Measurements from ENCODE around the gene NADK2. TPM values are rescaled to one million over a fixed set of nuclear protein-coding genes. Genes with fewer than 3 reads are reported as not detected.

Gene NADK2
- total and polyA plus RNA-seq, 2 donors (not counting 3 experiments of a cell fraction or from before 2014, with no cell fraction given) = 4.0 to 20.3 TPM

DNA sequence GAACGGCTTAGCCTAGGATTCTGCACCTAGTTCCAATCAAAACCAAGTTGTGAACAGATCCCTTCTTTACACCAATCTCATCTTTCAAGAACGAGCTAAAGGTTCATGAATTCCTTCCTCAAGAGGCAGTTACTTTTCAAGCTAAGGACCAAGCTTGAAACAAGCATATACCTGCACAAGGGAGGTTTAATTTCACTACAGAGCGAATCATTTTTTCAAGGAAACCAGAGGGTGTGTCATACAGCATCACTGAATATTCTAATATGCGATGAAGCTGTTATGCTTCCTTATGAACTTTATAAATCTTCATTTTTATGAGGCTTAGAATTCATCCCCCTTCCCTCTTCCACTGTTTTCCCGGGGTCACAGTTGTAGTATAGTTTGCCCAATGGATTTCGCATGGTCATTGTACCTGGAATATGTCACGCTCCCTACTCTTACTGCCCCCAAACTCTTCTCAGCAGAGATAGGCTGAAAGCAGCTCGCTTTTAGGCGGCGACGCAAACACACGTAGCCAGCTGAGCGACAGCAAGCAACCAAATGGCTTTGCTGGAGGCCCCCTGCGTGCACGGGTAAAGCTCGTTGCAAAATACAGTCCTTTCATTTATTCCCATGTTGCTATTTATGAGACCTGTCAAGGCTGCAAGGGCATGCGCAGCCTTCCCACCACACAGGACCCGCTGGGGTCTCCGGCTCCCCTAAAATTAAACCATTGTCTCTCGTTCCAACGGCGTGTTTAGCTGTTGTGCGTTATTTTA lies 90.9 kb downstream of the NADK2 start:
- Histone ChIP-seq H3K4me2 (ENCODE audit: insufficient read depth, low read length) (peak overlapping the region; percentile 87), H3K79me2 (ENCODE audit: control insufficient read depth, insufficient read depth, low read length) (peaks cover 25% of the 10 kb centered on the region), H3K27me3 (ENCODE audit: control insufficient read depth in 2 of 2, insufficient read depth in 2 of 2, low read length in 2 of 2) (no peaks in the 10 kb centered on the region), H3K4me3 (replicated peaks in 1 of 3; ENCODE audit: insufficient read depth in 1 of 3, low read depth in 1 of 3, low read length in 3 of 3) (peak overlapping the region; percentile 70 to 80 (median 73)), H2AFZ (ENCODE audit: low read depth, low read length) (peak overlapping the region; percentile 86), H3K27ac (ENCODE audit: insufficient read depth, low read depth, low read length) (peak overlapping the region; percentile 21), H3K9me1 (replicated peaks; ENCODE audit: control insufficient read depth, extremely low read depth, insufficient read depth, low read length) (no peaks in the 10 kb centered on the region), H3K36me3 (ENCODE audit: control insufficient read depth in 2 of 2, extremely low read depth in 1 of 2, insufficient read depth in 2 of 2, low read length in 2 of 2) (no peaks in the 10 kb centered on the region), H3K4me1 (ENCODE audit: control insufficient read depth, extremely low read depth, insufficient read depth, low read length) (peaks cover 20% of the 10 kb centered on the region), H3K9me3 (replicated peaks; ENCODE audit: control insufficient read depth, insufficient read depth, low read length) (no peaks in the 10 kb centered on the region), H3K9ac (replicated peaks; ENCODE audit: extremely low read depth, insufficient read depth, low read length) (peak overlapping the region; percentile 73), H4K20me1 (replicated peaks; ENCODE audit: control insufficient read depth, extremely low read depth, insufficient read depth, low read length) (no peaks in the 10 kb centered on the region)
- dilution Hi-C loops (cut with MboI; ENCODE audit: extremely low pct_ligation_motif_present, low sequenced_read_pairs) = no loop called here
- DNase-seq (ENCODE audit: low read depth, low spot score) (peak; percentile 59), FAIRE-seq (no peak)
- intact Hi-C loops (cut with micrococcal nuclease) = loop anchor here (1.0 to 5.0 kb wide), 2 partner anchors 72 to 726 kb away; partner anchors contain the start of gene NIPBL
- CTCF ChIA-PET = interaction anchor here (1.0 to 4.7 kb wide), 5 partner anchors 28 to 545 kb away, joined by 4 to 30 read pairs (median 17); partner anchors contain the start of gene NADK2
- TF ChIP-seq, protein P1, sequence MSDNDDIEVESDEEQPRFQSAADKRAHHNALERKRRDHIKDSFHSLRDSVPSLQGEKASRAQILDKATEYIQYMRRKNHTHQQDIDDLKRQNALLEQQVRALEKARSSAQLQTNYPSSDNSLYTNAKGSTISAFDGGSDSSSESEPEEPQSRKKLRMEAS (IDR thresholded peaks at IDR 0.05; ENCODE audit: insufficient read depth, insufficient read length) = no peak
- no peak for TF ChIP-seq MYC (IDR thresholded peaks at IDR 0.05; ENCODE audit: low read depth, low read length)
- TF ChIP-seq, protein P2, sequence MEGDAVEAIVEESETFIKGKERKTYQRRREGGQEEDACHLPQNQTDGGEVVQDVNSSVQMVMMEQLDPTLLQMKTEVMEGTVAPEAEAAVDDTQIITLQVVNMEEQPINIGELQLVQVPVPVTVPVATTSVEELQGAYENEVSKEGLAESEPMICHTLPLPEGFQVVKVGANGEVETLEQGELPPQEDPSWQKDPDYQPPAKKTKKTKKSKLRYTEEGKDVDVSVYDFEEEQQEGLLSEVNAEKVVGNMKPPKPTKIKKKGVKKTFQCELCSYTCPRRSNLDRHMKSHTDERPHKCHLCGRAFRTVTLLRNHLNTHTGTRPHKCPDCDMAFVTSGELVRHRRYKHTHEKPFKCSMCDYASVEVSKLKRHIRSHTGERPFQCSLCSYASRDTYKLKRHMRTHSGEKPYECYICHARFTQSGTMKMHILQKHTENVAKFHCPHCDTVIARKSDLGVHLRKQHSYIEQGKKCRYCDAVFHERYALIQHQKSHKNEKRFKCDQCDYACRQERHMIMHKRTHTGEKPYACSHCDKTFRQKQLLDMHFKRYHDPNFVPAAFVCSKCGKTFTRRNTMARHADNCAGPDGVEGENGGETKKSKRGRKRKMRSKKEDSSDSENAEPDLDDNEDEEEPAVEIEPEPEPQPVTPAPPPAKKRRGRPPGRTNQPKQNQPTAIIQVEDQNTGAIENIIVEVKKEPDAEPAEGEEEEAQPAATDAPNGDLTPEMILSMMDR (IDR thresholded peaks at IDR 0.05; ENCODE audit: extremely low read depth in 1 of 2, insufficient read depth in 1 of 2, low read depth in 1 of 2, low read length in 2 of 2) = no peak
- no peak for TF ChIP-seq EZH2 (IDR thresholded peaks at IDR 0.05; ENCODE audit: borderline replicate concordance, low read depth, low read length, severe bottlenecking)
- no peak for TF ChIP-seq POLR2AphosphoS5 (IDR thresholded peaks at IDR 0.05; ENCODE audit: insufficient read depth, low read depth, low read length)
- no peak for TF ChIP-seq POLR2A (IDR thresholded peaks at IDR 0.05; ENCODE audit: low read depth, low read length)
- no peak for TF ChIP-seq FOS (IDR thresholded peaks at IDR 0.05; ENCODE audit: borderline replicate concordance, insufficient read depth, low read length)
- no peak for TF ChIP-seq JUN (IDR thresholded peaks at IDR 0.05; ENCODE audit: borderline replicate concordance, insufficient read depth, insufficient read length, low read depth)
- TF ChIP-seq GATA2 (IDR thresholded peaks at IDR 0.05; ENCODE audit: insufficient read depth, insufficient read length, low read depth, low read length) = no peak
- POLR2A ChIA-PET = interaction anchor here (1.0 kb wide), 1 partner anchor 91 kb away, joined by 4 read pairs; the partner anchor contains the start of gene NADK2
- BruUV-seq (replicated peaks) = no TSS peak

Measured in endothelial cell of umbilical vein (primary cell).